Suprapubic skin (tissue), 4 donors: ENCODE data around the gene KIAA0930. TPM values are rescaled to one million over a fixed set of nuclear protein-coding genes. Genes with fewer than 3 reads are reported as not detected.

Source experiments
- DNase-seq, 2 donors: peaks; one replicate each; pipeline ENCODE4 v3.0.0-alpha.2; 2019; ENCODE audit warnings: low spot score in 2 of 2
- H3K27ac ChIP-seq: fragments of 200-600 bp; sonication (generic); one replicate; pipeline ENCODE4 v1.5.1; 2019
- H3K27me3 ChIP-seq: fragments of 200-600 bp; sonication (generic); one replicate; pipeline ENCODE4 v1.5.1; 2019
- H3K36me3 ChIP-seq: fragments of 200-600 bp; sonication (generic); one replicate; pipeline ENCODE4 v1.5.1; 2019
- H3K4me1 ChIP-seq: fragments of 200-600 bp; sonication (generic); one replicate; pipeline ENCODE4 v1.5.1; 2019
- H3K4me3 ChIP-seq: fragments of 200-600 bp; sonication (generic); one replicate; pipeline ENCODE4 v1.5.1; 2019; ENCODE audit warnings: mild to moderate bottlenecking
- H3K9me3 ChIP-seq: fragments of 200-600 bp; sonication (generic); one replicate; pipeline ENCODE4 v1.5.1; 2019
- EP300 ChIP-seq: sonication (generic); formaldehyde crosslinking; IDR thresholded peaks from one replicate; pipeline ENCODE4 v1.6.1; 2017; ENCODE audit warnings: antibody characterized with exemption
- POLR2A ChIP-seq, 2 donors: fragments of 450-650 bp; IDR thresholded peaks; one replicate each; pipeline ENCODE4 v1.6.1; 2017; ENCODE audit warnings: antibody characterized with exemption in 2 of 2, mild to moderate bottlenecking in 2 of 2, moderate library complexity in 2 of 2
- POLR2AphosphoS5 ChIP-seq, 3 donors: sonication (generic); formaldehyde crosslinking; IDR thresholded peaks; one replicate each; pipeline ENCODE4 v1.6.1; 2017; ENCODE audit warnings: antibody characterized with exemption in 3 of 3
- WGBS: methylation state at CpG from one replicate; pipeline ENCODE4 v1.1.5; 2018; 5-methylcytosine and 5-hydroxymethylcytosine counted together
- total RNA-seq, 4 donors: library from RNA; depleted of rRNA; stranded (reverse); fragments of >200 nt; gene quantifications; one replicate each; pipeline ENCODE4 v1.1.0, GENCODE V29; 2016
- TF ChIP-seq, protein P1 (sequence below), 2 donors: fragments of 200-600 bp in 1 of 2; fragments of 450-650 bp in 1 of 2; sonication (generic) in 1 of 2; IDR thresholded peaks; one replicate each; pipeline ENCODE4 v1.5.1; 2016 to 2019; ENCODE audit warnings: antibody characterized with exemption in 2 of 2, mild to moderate bottlenecking in 1 of 2, moderate library complexity in 1 of 2

Gene KIAA0930
- total RNA-seq: 100 to 1,000 TPM in 1 of 4 donors, 10 to 100 TPM in 3; 36.0 to 119 (median 74.4) TPM

- no peaks in the 10 kb centered on the region for H3K27me3 ChIP-seq
- H3K9me3 ChIP-seq: no peaks in the 10 kb centered on the region
- peak within 1 kb of the TSS; percentile 45 for H3K27ac ChIP-seq
- TF ChIP-seq, protein P1, sequence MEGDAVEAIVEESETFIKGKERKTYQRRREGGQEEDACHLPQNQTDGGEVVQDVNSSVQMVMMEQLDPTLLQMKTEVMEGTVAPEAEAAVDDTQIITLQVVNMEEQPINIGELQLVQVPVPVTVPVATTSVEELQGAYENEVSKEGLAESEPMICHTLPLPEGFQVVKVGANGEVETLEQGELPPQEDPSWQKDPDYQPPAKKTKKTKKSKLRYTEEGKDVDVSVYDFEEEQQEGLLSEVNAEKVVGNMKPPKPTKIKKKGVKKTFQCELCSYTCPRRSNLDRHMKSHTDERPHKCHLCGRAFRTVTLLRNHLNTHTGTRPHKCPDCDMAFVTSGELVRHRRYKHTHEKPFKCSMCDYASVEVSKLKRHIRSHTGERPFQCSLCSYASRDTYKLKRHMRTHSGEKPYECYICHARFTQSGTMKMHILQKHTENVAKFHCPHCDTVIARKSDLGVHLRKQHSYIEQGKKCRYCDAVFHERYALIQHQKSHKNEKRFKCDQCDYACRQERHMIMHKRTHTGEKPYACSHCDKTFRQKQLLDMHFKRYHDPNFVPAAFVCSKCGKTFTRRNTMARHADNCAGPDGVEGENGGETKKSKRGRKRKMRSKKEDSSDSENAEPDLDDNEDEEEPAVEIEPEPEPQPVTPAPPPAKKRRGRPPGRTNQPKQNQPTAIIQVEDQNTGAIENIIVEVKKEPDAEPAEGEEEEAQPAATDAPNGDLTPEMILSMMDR (IDR thresholded peaks at IDR 0.05): no peak
- no peak for TF ChIP-seq POLR2A (IDR thresholded peaks at IDR 0.05)
- no peak for TF ChIP-seq POLR2AphosphoS5 (IDR thresholded peaks at IDR 0.05)
- no peak for TF ChIP-seq EP300
- peak within 1 kb of the TSS; percentile 82 for H3K4me3 ChIP-seq
- H3K4me1 ChIP-seq: peaks cover 47% of the 10 kb centered on the region
- H3K36me3 ChIP-seq: peaks cover 12% of the 10 kb centered on the region
- 22% methylated on average over 20 of the region's 66 CpGs for WGBS
- peak; percentile 93 to 94 for DNase-seq
Measured at GRCh38 chr22:45240810-45241631, at the start of gene KIAA0930. Gene KIAA0930 (minus strand): TSS chr22:45240894. CDS start chr22:45240703, 191 bp downstream.

DNA sequence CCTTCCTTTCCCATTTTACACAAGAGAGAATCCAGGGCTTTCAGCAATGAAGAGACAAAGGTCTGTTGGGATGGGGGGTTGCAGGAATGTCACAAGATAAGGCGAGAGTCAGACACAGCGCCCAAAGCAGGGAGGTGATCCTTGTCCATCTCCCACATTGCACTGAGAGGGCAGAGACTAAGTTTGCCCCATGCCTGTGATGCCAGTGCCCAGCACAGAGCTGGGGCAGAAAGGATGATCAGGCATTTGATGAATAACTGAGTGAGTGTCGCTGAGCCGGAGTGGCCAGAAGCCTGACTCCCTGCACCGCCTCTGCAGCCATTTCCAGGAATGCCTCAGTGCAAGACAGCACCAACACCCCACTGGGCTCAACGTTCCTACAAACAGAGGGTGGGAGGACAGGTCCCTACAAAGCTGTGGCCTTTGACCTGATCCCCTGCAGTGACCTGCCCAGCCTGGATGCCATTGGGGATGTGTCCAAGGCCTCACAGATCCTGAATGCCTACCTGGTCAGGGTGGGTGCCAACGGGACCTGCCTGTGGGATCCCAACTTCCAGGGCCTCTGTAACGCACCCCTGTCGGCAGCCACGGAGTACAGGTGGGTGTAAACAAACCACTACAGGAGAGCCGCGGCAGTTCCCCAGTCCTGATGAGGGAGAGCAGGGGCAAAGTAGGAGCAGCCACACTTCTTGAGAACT is 46.3 kb upstream of the KIAA0930 start:
- H3K27ac ChIP-seq: no peak overlapping the region
- H3K4me1 ChIP-seq: peaks cover 25% of the 10 kb centered on the region
- no peak overlapping the region for H3K4me3 ChIP-seq
- 95% methylated on average over 4 of the region's 12 CpGs for WGBS
- no peaks in the 10 kb centered on the region for H3K27me3 ChIP-seq
- no peaks in the 10 kb centered on the region for H3K9me3 ChIP-seq
- TF ChIP-seq POLR2AphosphoS5 (IDR thresholded peaks at IDR 0.05): no peak
- no peak for DNase-seq
- no peaks in the 10 kb centered on the region for H3K36me3 ChIP-seq

- H3K27me3 ChIP-seq: no peaks in the 10 kb centered on the region
- DNase-seq: no peak
- no peaks in the 10 kb centered on the region for H3K9me3 ChIP-seq
- no peaks in the 10 kb centered on the region for H3K36me3 ChIP-seq
- H3K4me3 ChIP-seq: peak overlapping the region; percentile 29
- no peak overlapping the region for H3K27ac ChIP-seq
- TF ChIP-seq, protein P1 (IDR thresholded peaks at IDR 0.05): no peak
- no peak for TF ChIP-seq EP300
- TF ChIP-seq POLR2A (IDR thresholded peaks at IDR 0.05): no peak
- TF ChIP-seq POLR2AphosphoS5 (IDR thresholded peaks at IDR 0.05): no peak
- H3K4me1 ChIP-seq: peaks cover 21% of the 10 kb centered on the region
- 66% methylated on average over 15 of the region's 16 CpGs for WGBS
Measured at GRCh38 chr22:45285263-45286058, 44.8 kb upstream of the KIAA0930 start.

DNA sequence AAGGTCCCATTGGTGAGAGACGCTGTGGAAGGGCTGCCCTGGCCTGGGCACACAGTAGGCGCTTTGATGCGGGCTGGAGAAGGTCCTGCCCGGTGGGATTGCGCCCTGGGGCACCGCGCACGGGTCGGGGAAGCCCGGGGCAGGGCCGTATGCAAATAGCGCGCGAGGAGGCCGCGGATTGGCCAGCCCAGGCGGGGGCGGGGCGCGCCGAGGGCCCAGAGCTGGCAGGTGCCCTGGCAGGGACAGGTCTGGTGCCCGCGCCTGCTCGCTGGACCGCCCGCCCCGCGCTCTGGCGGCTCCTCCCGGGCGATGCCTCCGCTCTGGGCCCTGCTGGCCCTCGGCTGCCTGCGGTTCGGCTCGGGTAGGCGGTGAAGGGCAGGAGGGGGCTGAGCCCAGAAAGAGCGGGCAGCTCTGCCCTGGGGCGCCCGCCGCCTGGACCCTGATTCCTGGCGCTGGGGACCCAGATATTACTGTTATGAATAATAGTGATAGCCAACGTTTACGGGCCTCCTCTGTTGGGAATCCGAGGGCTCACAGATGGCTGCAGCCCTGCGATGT is 44.1 kb upstream of the KIAA0930 start, which contains the start of gene UPK3A:
Gene UPK3A (plus strand): TSS at position 245 of the 558 bp plus-strand sequence. CDS start 65 bp downstream, at position 310.
- H3K27ac ChIP-seq: no peak within 1 kb of the TSS
- no peaks in the 10 kb centered on the region for H3K36me3 ChIP-seq
- 34% methylated on average over 9 of the region's 46 CpGs for WGBS
- no peaks in the 10 kb centered on the region for H3K27me3 ChIP-seq
- no peak for DNase-seq
- peaks cover 16% of the 10 kb centered on the region for H3K4me1 ChIP-seq
- H3K9me3 ChIP-seq: no peaks in the 10 kb centered on the region
- peak within 1 kb of the TSS; percentile 29 for H3K4me3 ChIP-seq
- TF ChIP-seq EP300: no peak
- no peak for TF ChIP-seq POLR2A (IDR thresholded peaks at IDR 0.05)
- TF ChIP-seq, protein P1 (IDR thresholded peaks at IDR 0.05): no peak
- TF ChIP-seq POLR2AphosphoS5 (IDR thresholded peaks at IDR 0.05): no peak

DNA sequence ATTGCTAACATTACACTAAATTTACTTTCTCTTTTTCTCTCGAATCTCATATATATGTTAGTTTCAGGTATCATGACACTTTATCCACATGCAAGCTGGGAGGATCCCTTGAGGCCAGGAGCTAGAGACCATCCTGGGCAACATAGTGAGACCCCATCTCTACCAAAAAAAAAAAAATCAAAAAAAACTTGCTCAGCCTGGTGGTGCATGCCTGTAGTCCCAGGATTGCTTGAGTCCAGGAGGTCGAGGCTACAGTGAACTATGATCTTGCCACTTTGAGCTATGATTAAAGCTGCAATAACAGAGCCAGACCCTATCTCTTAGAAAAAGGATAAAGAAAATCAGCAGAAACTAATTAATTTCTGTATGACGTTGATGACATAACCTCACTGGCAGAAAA is 40.3 kb upstream of the KIAA0930 start:
- Histone ChIP-seq H3K9me3 (no peaks in the 10 kb centered on the region), H3K27me3 (no peaks in the 10 kb centered on the region), H3K36me3 (no peaks in the 10 kb centered on the region), H3K4me1 (peaks cover 27% of the 10 kb centered on the region), H3K27ac (no peak overlapping the region), H3K4me3 (no peak overlapping the region)
- TF ChIP-seq POLR2AphosphoS5 (IDR thresholded peaks at IDR 0.05): no peak
- TF ChIP-seq POLR2A (IDR thresholded peaks at IDR 0.05): no peak
- DNase-seq: no peak
- WGBS: 76% methylated on average over 3 of the region's 3 CpGs
